CD14-positive monocyte (primary cell): ENCODE results near the gene SORBS1. TPM values are rescaled to one million over a fixed set of nuclear protein-coding genes. Genes with fewer than 3 reads are reported as not detected.

Experiments
- DNase-seq, 3 donors: peaks; one replicate each; pipeline ENCODE4 v3.0.0-alpha.2; 2011 to 2022
- H2AFZ ChIP-seq: 2 replicates; pipeline ENCODE4 v1.6.0; 2012; ENCODE audit warnings: mild to moderate bottlenecking, low read depth, low read length, inconsistent platforms; ENCODE audit not compliant: insufficient read depth, poor library complexity, severe bottlenecking
- H3K27ac ChIP-seq, 2 donors: 1 replicate in 1 of 2; 2 replicates in 1 of 2; pipeline ENCODE4 v1.5.1; 2012 to 2013; ENCODE audit warnings: low read length in 2 of 2, control low read depth in 1 of 2, inconsistent platforms in 1 of 2, low read depth in 1 of 2, mild to moderate bottlenecking in 1 of 2
- H3K27me3 ChIP-seq, 2 donors: one replicate each; pipeline versions ENCODE4 v1.6.0 to v1.6.1; 2011 to 2013; ENCODE audit warnings: low read length in 2 of 2; ENCODE audit not compliant: control insufficient read depth in 2 of 2, insufficient read depth in 2 of 2
- H3K36me3 ChIP-seq, 2 donors: replicated peaks in 1 of 2; 1 replicate in 1 of 2; 2 replicates in 1 of 2; pipeline versions ENCODE4 v1.5.1 to v1.6.1; 2012 to 2013; ENCODE audit warnings: low read length in 2 of 2, control low read depth in 1 of 2, inconsistent platforms in 1 of 2, mild to moderate bottlenecking in 1 of 2; ENCODE audit not compliant: insufficient read depth in 2 of 2, control insufficient read depth in 1 of 2
- H3K4me1 ChIP-seq, 2 donors: 1 replicate in 1 of 2; 2 replicates in 1 of 2; pipeline versions ENCODE4 v1.5.1 to v1.6.1; 2012 to 2013; ENCODE audit warnings: low read length in 2 of 2, control low read depth in 1 of 2, inconsistent platforms in 1 of 2, mild to moderate bottlenecking in 1 of 2, moderate library complexity in 1 of 2; ENCODE audit not compliant: insufficient read depth in 2 of 2, control insufficient read depth in 1 of 2
- H3K4me2 ChIP-seq: replicated peaks from 2 replicates; pipeline ENCODE3; 2012; ENCODE audit warnings: low read length, moderate library complexity, mild to moderate bottlenecking; ENCODE audit not compliant: poor library complexity, severe bottlenecking; ENCODE audit errors: extremely low read depth
- H3K4me3 ChIP-seq, 3 experiments: fragments of 200-600 bp in 1 of 3; sonication (generic) in 1 of 3; replicated peaks in 1 of 3; 1 replicate in 2 of 3; 2 replicates in 1 of 3; pipeline ENCODE4 v1.5.1; 2011 to 2013; ENCODE audit warnings: low read length in 3 of 3, mild to moderate bottlenecking in 3 of 3, control low read depth in 2 of 3, low read depth in 2 of 3, inconsistent platforms in 1 of 3, moderate library complexity in 1 of 3
- H3K79me2 ChIP-seq: 2 replicates; pipeline ENCODE4 v1.6.0; 2012; ENCODE audit warnings: mild to moderate bottlenecking, control low read depth, inconsistent platforms, low read length, moderate library complexity; ENCODE audit not compliant: insufficient read depth
- H3K9ac ChIP-seq: 2 replicates; pipeline ENCODE4 v1.6.0; 2017; ENCODE audit warnings: low read length, mild to moderate bottlenecking; ENCODE audit not compliant: insufficient read depth, poor library complexity, severe bottlenecking
- H3K9me3 ChIP-seq, 2 donors: replicated peaks in 1 of 2; 1 replicate in 1 of 2; 2 replicates in 1 of 2; pipeline versions ENCODE4 v1.5.1 to v1.6.1; 2012 to 2013; ENCODE audit warnings: low read length in 2 of 2, control low read depth in 1 of 2; ENCODE audit not compliant: control insufficient read depth in 1 of 2, insufficient read depth in 1 of 2
- H4K20me1 ChIP-seq: 2 replicates; pipeline ENCODE4 v1.6.0; 2012; ENCODE audit warnings: mild to moderate bottlenecking, low read length, control low read depth, moderate library complexity; ENCODE audit not compliant: insufficient read depth
- H3K27ac Mint-ChIP-seq, 7 donors: one replicate each; pipeline ENCODE4 v1.8.0; 2020; ENCODE audit warnings: mild to moderate bottlenecking in 7 of 7, mixed read lengths in 7 of 7, moderate library complexity in 6 of 7, inconsistent platforms in 2 of 7
- H3K27me3 Mint-ChIP-seq, 3 donors: one replicate each; pipeline ENCODE4 v1.8.0; 2021 to 2022; ENCODE audit warnings: low read depth in 3 of 3, mild to moderate bottlenecking in 3 of 3, mixed read lengths in 3 of 3, moderate library complexity in 3 of 3, inconsistent platforms in 1 of 3
- H3K36me3 Mint-ChIP-seq, 2 donors: one replicate each; pipeline ENCODE4 v1.8.0; 2020; ENCODE audit warnings: mixed read lengths in 2 of 2, inconsistent platforms in 1 of 2, mild to moderate bottlenecking in 1 of 2
- H3K4me1 Mint-ChIP-seq: one replicate; pipeline ENCODE4 v1.8.0; 2020; ENCODE audit warnings: mild to moderate bottlenecking, mixed read lengths
- H3K4me3 Mint-ChIP-seq, 2 donors: one replicate each; pipeline ENCODE4 v1.8.0; 2020; ENCODE audit warnings: mild to moderate bottlenecking in 2 of 2, mixed read lengths in 2 of 2, moderate library complexity in 1 of 2
- H3K9me3 Mint-ChIP-seq, 7 donors: one replicate each; pipeline ENCODE4 v1.8.0; 2020 to 2022; ENCODE audit warnings: mixed read lengths in 7 of 7, mild to moderate bottlenecking in 6 of 7, moderate library complexity in 6 of 7, inconsistent platforms in 2 of 7
- CTCF ChIP-seq: fragments of 200-600 bp; IDR thresholded peaks from one replicate; pipeline ENCODE4 v1.8.0; 2022; ENCODE audit warnings: antibody characterized with exemption, mild to moderate bottlenecking
- WGBS: methylation state at CpG from one replicate; pipeline ENCODE4 v1.1.5; 2013; ENCODE audit warnings: missing lambda C conversion rate; ENCODE audit not compliant: insufficient coverage; 5-methylcytosine and 5-hydroxymethylcytosine counted together
- intact Hi-C, 2 donors: fragments of 100-400 bp; cut with micrococcal nuclease; formaldehyde crosslinking; loops; one replicate each; pipeline versions ENCODE4 v1.15.0 to v1.15.1; 2023
- polyA minus RNA-seq: library from RNA; depleted of rRNA, polyadenylated mRNA; stranded (reverse); fragments of >200 nt; gene quantifications from 2 replicates; pipeline ENCODE4 v1.2.3, GENCODE V29; 2012
- polyA plus RNA-seq, 3 donors: library from polyadenylated mRNA; depleted of rRNA in 1 of 3; unstranded in 2 of 3; stranded (reverse) in 1 of 3; fragments of 300-500 nt in 2 of 3; fragments of >200 nt in 1 of 3; fragmentation: Illumina TruSeq in 2 of 3; gene quantifications; 1 replicate in 2 of 3; 2 replicates in 1 of 3; pipeline ENCODE4 v1.2.3, GENCODE V29; 2012 to 2021
- total RNA-seq, 12 experiments: library from RNA in 1 of 12; stranded (reverse) in 1 of 12; fragments of 120-200 nt in 1 of 12; gene quantifications; one replicate each; pipeline ENCODE4 v1.2.4 and lab custom pipeline; 2013 to 2026; ENCODE audit warnings: mixed read lengths in 6 of 12, inconsistent platforms in 1 of 12

The SORBS1 gene
- 0.29 TPM for total RNA-seq (2013)
- polyA plus RNA-seq (under 1 TPM in 2 of 3 donors, not detected in 1; 0.08 to 0.15 TPM), polyA minus RNA-seq (under 0.01 and 0.08 TPM in 2 replicates), total RNA-seq (lab: John Stamatoyannopoulos, UW) (0.98 to 6.8 (median 3.4) reads per million in 11 experiments)

GRCh38 chr10:95561177-95561863, at the start of gene SORBS1:
TSS of gene SORBS1 (minus strand) at chr10:95561371. CDS start at chr10:95441135, 120,236 bp downstream.
- Histone ChIP-seq H3K27me3 (peaks cover 14 to 23% of the 10 kb centered on the region in 2 donors), H4K20me1 (no peaks in the 10 kb centered on the region), H3K4me3 (peak within 1 kb of the TSS; percentile 66 to 97 (median 79)), H3K4me2 (peak within 1 kb of the TSS; percentile 100), H3K79me2 (no peaks in the 10 kb centered on the region), H3K9ac (peak within 1 kb of the TSS; percentile 62), H3K36me3 (no peaks in the 10 kb centered on the region), H3K9me3 (no peaks in the 10 kb centered on the region), H2AFZ (peak within 1 kb of the TSS; percentile 88), H3K27ac (no peak within 1 kb of the TSS), H3K4me1 (peaks cover 11 to 15% of the 10 kb centered on the region in 2 donors)
- Mint-ChIP-seq H3K9me3 (peaks cover 0 to 1% (median 0%) of the 10 kb centered on the region in 7 donors), H3K27me3 (peaks cover 21 to 40% (median 32%) of the 10 kb centered on the region in 3 donors), H3K36me3 (peaks cover 0 to 3% of the 10 kb centered on the region in 2 donors), H3K27ac (peak within 1 kb of the TSS; percentile 7 to 90 (median 62)), H3K4me1 (peaks cover 15% of the 10 kb centered on the region), H3K4me3 (peak within 1 kb of the TSS; percentile 99 to 100)
- under 1% methylated on average over 62 of the region's 77 CpGs for WGBS
- DNase-seq = peak; percentile 91 to 95 (median 92)
- no peak for TF ChIP-seq CTCF
- intact Hi-C loops = no loop called here

GRCh38 chr10:95610727-95611126, 49.6 kb upstream of the SORBS1 start:
- no peak overlapping the region for H3K9ac ChIP-seq
- no peaks in the 10 kb centered on the region for H3K4me1 ChIP-seq
- H3K4me2 ChIP-seq = no peak overlapping the region
- peaks cover 38 to 97% of the 10 kb centered on the region in 2 donors for H3K36me3 ChIP-seq
- no peak for TF ChIP-seq CTCF
- no peaks in the 10 kb centered on the region for H3K4me1 Mint-ChIP-seq
- intact Hi-C loops = no loop called here
- no peaks in the 10 kb centered on the region for H3K27me3 Mint-ChIP-seq
- no peak overlapping the region for H2AFZ ChIP-seq
- no peaks in the 10 kb centered on the region for H4K20me1 ChIP-seq
- peak overlapping the region in 1 of 2 donors; percentile 34 for H3K27ac ChIP-seq
- no peaks in the 10 kb centered on the region for H3K79me2 ChIP-seq
- no peak for DNase-seq
- H3K9me3 ChIP-seq = no peaks in the 10 kb centered on the region
- peaks cover 63 to 82% of the 10 kb centered on the region in 2 donors for H3K36me3 Mint-ChIP-seq
- no peak overlapping the region for H3K4me3 ChIP-seq
- H3K9me3 Mint-ChIP-seq = no peaks in the 10 kb centered on the region
- no peak overlapping the region for H3K4me3 Mint-ChIP-seq
- no peak overlapping the region for H3K27ac Mint-ChIP-seq
- H3K27me3 ChIP-seq = no peaks in the 10 kb centered on the region
- WGBS = no CpG with 5 or more reads among the region's 3 CpGs
